Measurements from ENCODE around the gene EYA3. TPM values are rescaled to one million over a fixed set of nuclear protein-coding genes. Genes with fewer than 3 reads are reported as not detected.

Gene EYA3
- total and polyA plus RNA-seq, 11 donors = 5.8 to 23.3 (median 17.4) TPM

DNA sequence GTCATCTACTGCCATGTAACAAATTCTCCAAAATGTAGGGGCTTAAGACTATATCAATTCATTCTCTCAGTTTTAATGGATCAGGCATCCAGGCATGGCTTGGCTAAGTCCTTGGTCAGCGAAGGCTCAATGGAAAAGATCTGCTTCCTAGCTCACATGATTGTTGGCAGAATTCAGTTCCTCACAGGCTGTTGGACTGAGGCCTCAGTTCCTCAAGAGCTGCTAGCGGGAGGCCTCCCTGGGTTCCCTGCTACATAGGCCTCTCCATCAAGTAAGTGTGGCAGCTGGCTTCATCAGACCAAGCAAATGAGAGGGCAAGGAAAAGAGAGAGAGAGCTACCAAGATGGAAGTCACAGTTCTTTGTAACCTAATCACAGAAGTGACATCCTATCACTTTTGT lies 19.6 kb upstream of the EYA3 start:
- intact Hi-C loops (cut with DNase I) = no loop called here

DNA sequence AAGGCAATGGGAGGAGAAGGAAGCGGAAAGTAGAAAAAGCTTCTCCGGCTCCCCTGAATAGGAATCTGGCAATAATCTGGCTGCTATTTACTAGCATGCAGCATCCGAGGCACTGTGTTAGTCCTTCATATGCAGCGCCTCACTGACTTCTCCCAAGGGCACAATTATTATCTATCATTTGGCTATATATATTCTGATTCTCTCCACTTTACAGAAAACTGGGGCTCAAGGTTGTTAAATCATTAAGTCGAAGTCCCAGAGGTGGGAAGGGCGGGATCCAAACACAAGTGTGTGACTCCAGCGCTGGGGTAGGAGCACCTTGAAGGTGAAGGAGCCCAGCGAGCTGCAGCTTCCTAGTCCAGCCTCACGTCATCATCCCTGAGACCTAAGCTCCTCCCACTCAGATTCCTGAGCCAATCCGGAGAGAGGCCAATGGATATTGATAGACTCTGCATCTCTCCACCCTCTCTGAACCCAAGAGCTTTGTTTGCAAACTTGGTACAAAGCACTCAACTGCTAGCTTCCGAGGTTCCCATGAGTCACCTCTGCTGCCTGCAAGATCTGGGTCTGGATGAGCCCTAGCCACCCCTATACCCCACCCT lies 16.6 kb upstream of the EYA3 start:
- DNase-seq = peak in 3 of 5 donors; percentile 22 to 36 (median 32)
- intact Hi-C loops (cut with DNase I) = no loop called here

More for the DNA sequence above, 19.6 kb upstream of the EYA3 start:
- no peak overlapping the region for H3K4me3 ChIP-seq
- DNase-seq (no peak), ATAC-seq (no peak)
- WGBS, 4 donors = 92 to 95% (median 93%) methylated on average over 2 of the region's 2 CpGs
- TF ChIP-seq, protein P1, sequence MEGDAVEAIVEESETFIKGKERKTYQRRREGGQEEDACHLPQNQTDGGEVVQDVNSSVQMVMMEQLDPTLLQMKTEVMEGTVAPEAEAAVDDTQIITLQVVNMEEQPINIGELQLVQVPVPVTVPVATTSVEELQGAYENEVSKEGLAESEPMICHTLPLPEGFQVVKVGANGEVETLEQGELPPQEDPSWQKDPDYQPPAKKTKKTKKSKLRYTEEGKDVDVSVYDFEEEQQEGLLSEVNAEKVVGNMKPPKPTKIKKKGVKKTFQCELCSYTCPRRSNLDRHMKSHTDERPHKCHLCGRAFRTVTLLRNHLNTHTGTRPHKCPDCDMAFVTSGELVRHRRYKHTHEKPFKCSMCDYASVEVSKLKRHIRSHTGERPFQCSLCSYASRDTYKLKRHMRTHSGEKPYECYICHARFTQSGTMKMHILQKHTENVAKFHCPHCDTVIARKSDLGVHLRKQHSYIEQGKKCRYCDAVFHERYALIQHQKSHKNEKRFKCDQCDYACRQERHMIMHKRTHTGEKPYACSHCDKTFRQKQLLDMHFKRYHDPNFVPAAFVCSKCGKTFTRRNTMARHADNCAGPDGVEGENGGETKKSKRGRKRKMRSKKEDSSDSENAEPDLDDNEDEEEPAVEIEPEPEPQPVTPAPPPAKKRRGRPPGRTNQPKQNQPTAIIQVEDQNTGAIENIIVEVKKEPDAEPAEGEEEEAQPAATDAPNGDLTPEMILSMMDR (IDR thresholded peaks at IDR 0.05) = no peak
- no peak for TF ChIP-seq POLR2A (IDR thresholded peaks at IDR 0.05)
- no peaks in the 10 kb centered on the region for H3K36me3 ChIP-seq
- peak overlapping the region in 1 of 12 donors; percentile 33 for H3K27ac ChIP-seq
- H3K4me1 ChIP-seq = peaks cover 0 to 49% (median under 1%) of the 10 kb centered on the region in 12 donors
- no peaks in the 10 kb centered on the region for H3K9me3 ChIP-seq
- no peaks in the 10 kb centered on the region for H3K27me3 ChIP-seq

DNA sequence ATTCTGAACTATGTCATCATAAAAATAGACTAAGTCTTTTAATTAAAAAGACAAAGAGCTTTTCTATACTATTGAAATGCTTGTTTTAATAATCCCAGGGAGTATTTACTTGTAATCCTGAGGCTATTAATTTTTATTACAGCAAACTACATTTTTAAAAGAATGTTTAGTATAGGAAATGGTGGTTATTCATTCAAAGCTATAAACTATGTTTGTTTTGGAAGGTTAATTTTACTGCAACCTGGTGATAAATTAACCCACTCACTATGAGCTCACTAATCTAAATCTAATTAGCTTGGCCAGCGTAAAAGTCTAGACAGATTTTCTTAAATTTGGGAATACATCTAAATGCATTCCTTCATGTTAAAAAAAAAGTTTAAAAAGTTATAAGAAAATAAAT lies 13.8 kb upstream of the EYA3 start:
- WGBS, 4 donors = 94 to 98% (median 97%) methylated on average over 1 of the region's 1 CpG
- DNase-seq (no peak), ATAC-seq (no peak)
- TF ChIP-seq POLR2A (IDR thresholded peaks at IDR 0.05) = no peak
- TF ChIP-seq, protein P1 (IDR thresholded peaks at IDR 0.05) = no peak
- no peaks in the 10 kb centered on the region for H3K9me3 ChIP-seq
- H3K4me1 ChIP-seq = peaks cover 0 to 18% (median under 1%) of the 10 kb centered on the region in 12 donors
- intact Hi-C loops (cut with DNase I) = no loop called here
- no peak overlapping the region for H3K4me3 ChIP-seq
- no peaks in the 10 kb centered on the region for H3K36me3 ChIP-seq
- no peak overlapping the region for H3K27ac ChIP-seq
- H3K27me3 ChIP-seq = no peaks in the 10 kb centered on the region

More for the DNA sequence above, 16.6 kb upstream of the EYA3 start:
- no peak for TF ChIP-seq POLR2A (IDR thresholded peaks at IDR 0.05)
- TF ChIP-seq, protein P1 (IDR thresholded peaks at IDR 0.05) = no peak
- Histone ChIP-seq H3K36me3 (no peaks in the 10 kb centered on the region), H3K4me1 (peaks cover 0 to 19% (median under 1%) of the 10 kb centered on the region in 12 donors), H3K27me3 (no peaks in the 10 kb centered on the region), H3K4me3 (peak overlapping the region in 9 of 12 donors; percentile 2 to 45 (median 33)), H3K9me3 (no peaks in the 10 kb centered on the region), H3K27ac (peak overlapping the region in 5 of 12 donors; percentile 9 to 49 (median 39))
- peak in 3 of 4 donors; percentile 73 to 89 (median 78) for ATAC-seq
- WGBS, 4 donors = 26 to 42% (median 38%) methylated on average over 11 of the region's 11 CpGs

DNA sequence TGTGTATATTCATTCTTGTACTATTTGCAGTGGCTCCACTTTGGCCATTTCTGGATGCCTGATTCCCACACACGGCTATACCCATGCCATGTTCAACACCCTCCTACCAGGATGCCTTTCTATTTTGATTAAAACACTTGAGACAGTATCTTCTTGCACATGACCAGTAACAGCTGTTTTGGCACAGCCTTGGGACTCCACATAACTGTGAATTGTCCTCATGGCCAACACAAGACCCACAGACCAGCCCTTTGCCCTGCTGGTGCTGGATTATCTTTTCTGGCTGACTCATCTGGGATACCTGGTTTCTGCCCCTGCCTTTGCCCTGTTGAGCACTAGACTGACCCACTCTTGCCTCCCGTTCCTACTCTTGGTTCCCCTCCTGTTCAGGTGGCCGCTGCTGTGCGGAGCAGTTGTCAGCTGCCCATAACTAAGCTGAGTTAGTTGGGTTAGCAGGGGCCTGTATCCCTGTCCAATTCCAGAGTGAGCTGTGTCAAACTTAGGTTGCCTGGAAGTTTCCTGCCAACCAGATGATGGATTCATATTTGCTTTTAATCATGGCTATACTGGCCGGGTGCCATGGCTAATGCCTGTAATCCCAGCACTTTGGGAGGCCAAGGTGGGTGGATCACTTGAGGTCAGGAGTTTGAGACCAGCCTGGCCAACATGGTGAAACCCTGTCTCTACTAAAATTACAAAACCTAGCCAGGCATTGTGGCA lies 10.8 kb upstream of the EYA3 start:
- DNase-seq = peak in 4 of 5 donors; percentile 34 to 63 (median 40)
- ATAC-seq = peak; percentile 87 to 98 (median 95)
- Histone ChIP-seq H3K4me3 (no peak overlapping the region), H3K4me1 (peaks cover 0 to 11% (median 0%) of the 10 kb centered on the region in 12 donors), H3K36me3 (no peaks in the 10 kb centered on the region), H3K27ac (peak overlapping the region in 8 of 12 donors; percentile 18 to 77 (median 64)), H3K27me3 (no peaks in the 10 kb centered on the region), H3K9me3 (no peaks in the 10 kb centered on the region)
- intact Hi-C loops (cut with DNase I) = no loop called here
- TF ChIP-seq POLR2A (IDR thresholded peaks at IDR 0.05) = no peak
- TF ChIP-seq, protein P1 (IDR thresholded peaks at IDR 0.05) = no peak
- WGBS, 4 donors = 60 to 65% (median 63%) methylated on average over 3 to 5 of the region's 5 CpGs
